Neural cell (in vitro differentiated cells): ENCODE results near the gene PAK4. TPM values are rescaled to one million over a fixed set of nuclear protein-coding genes. Genes with fewer than 3 reads are reported as not detected.

ENCODE experiments used
- H2AFZ ChIP-seq: fragments of 200-600, 300-800 bp; sonication (generic), shearing (Covaris generic); 2 replicates; pipeline ENCODE4 v1.6.0; 2014; ENCODE audit warnings: low read depth, mild to moderate bottlenecking, antibody characterized with exemption, low read length, moderate library complexity
- H3F3A ChIP-seq: fragments of 200-600 bp; shearing (Covaris generic); 2 replicates; pipeline ENCODE4 v1.6.1; 2016; ENCODE audit warnings: mild to moderate bottlenecking, moderate library complexity, mixed read lengths, antibody characterized with exemption, low read length; ENCODE audit not compliant: insufficient read depth, poor library complexity, severe bottlenecking
- H3K27ac ChIP-seq: fragments of 200-600, 300-800 bp; sonication (generic), shearing (Covaris generic); 2 replicates; pipeline ENCODE4 v1.5.1; 2014; ENCODE audit warnings: mild to moderate bottlenecking, low read length, moderate library complexity
- H3K27me3 ChIP-seq: fragments of 300-800, 200-600 bp; sonication (generic), shearing (Covaris generic); 2 replicates; pipeline ENCODE4 v1.6.0; 2014; ENCODE audit warnings: mild to moderate bottlenecking, low read depth, low read length, moderate library complexity; ENCODE audit not compliant: insufficient read depth
- H3K36me3 ChIP-seq: fragments of 300-800, 200-600 bp; sonication (generic), shearing (Covaris generic); 2 replicates; pipeline ENCODE4 v1.5.1; 2014; ENCODE audit warnings: mild to moderate bottlenecking, antibody characterized with exemption, low read length, moderate library complexity; ENCODE audit not compliant: insufficient read depth
- H3K4me2 ChIP-seq: fragments of 300-800, 200-600 bp; sonication (generic), shearing (Covaris generic); 2 replicates; pipeline ENCODE4 v1.6.0; 2014; ENCODE audit warnings: mild to moderate bottlenecking, low read length
- H3K4me3 ChIP-seq: fragments of 300-800, 200-600 bp; sonication (generic), shearing (Covaris generic); 2 replicates; pipeline ENCODE4 v1.5.1; 2014; ENCODE audit warnings: mild to moderate bottlenecking, low read length, moderate library complexity
- H3K79me2 ChIP-seq: fragments of 200-600 bp; shearing (Covaris generic); replicated peaks from 2 replicates; pipeline ENCODE4 v1.6.0; 2014; ENCODE audit warnings: mild to moderate bottlenecking, low read length, moderate library complexity; ENCODE audit not compliant: insufficient read depth
- H3K9ac ChIP-seq: fragments of 300-800, 200-600 bp; sonication (generic), shearing (Covaris generic); 2 replicates; pipeline ENCODE4 v1.6.1; 2016; ENCODE audit warnings: mild to moderate bottlenecking, low read length, mixed read lengths
- H3K9me2 ChIP-seq: fragments of 200-600 bp; shearing (Covaris generic); 2 replicates; pipeline ENCODE4 v1.6.1; 2016; ENCODE audit warnings: mild to moderate bottlenecking, low read length, mixed read lengths; ENCODE audit not compliant: insufficient read depth
- H3K9me3 ChIP-seq: fragments of 200-600, 300-800 bp; sonication (generic), shearing (Covaris generic); 2 replicates; pipeline ENCODE4 v1.6.1; 2016; ENCODE audit warnings: mild to moderate bottlenecking, mixed run types, low read length, moderate library complexity, mixed read lengths
- H4K20me1 ChIP-seq: fragments of 200-600 bp; shearing (Covaris generic); 2 replicates; pipeline ENCODE4 v1.6.1; 2016; ENCODE audit warnings: mild to moderate bottlenecking, mixed run types; ENCODE audit not compliant: insufficient read depth
- EP300 ChIP-seq: fragments of 450-650 bp; conservative IDR thresholded peaks from 2 replicates; pipeline ENCODE4 v1.6.1; 2014; ENCODE audit warnings: antibody characterized with exemption, mild to moderate bottlenecking, moderate library complexity; ENCODE audit not compliant: poor library complexity, severe bottlenecking
- EZH2 ChIP-seq: fragments of 200-600, 300-800 bp; shearing (Covaris generic), sonication (generic); IDR thresholded peaks from 2 replicates; pipeline ENCODE4 v1.6.1; 2014; ENCODE audit warnings: antibody characterized with exemption, low read length, borderline replicate concordance, mild to moderate bottlenecking; ENCODE audit not compliant: insufficient read depth, poor library complexity, severe bottlenecking
- MXI1 ChIP-seq: fragments of 450-650 bp; conservative IDR thresholded peaks from 2 replicates; pipeline ENCODE4 v1.6.1; 2014; ENCODE audit warnings: antibody characterized with exemption, mild to moderate bottlenecking; ENCODE audit not compliant: poor library complexity, severe bottlenecking
- POLR2AphosphoS5 ChIP-seq: IDR thresholded peaks from 2 replicates; pipeline ENCODE4 v1.6.1; 2012
- RAD21 ChIP-seq: fragments of 450-650 bp; conservative IDR thresholded peaks from 2 replicates; pipeline ENCODE4 v1.6.1; 2014; ENCODE audit warnings: antibody characterized with exemption, mild to moderate bottlenecking, moderate library complexity
- REST ChIP-seq: IDR thresholded peaks from 2 replicates; pipeline ENCODE4 v1.6.1; 2012; ENCODE audit warnings: borderline replicate concordance
- SMC3 ChIP-seq: fragments of 450-650 bp; conservative IDR thresholded peaks from 2 replicates; pipeline ENCODE4 v1.6.1; 2014; ENCODE audit warnings: antibody characterized with exemption, mild to moderate bottlenecking, moderate library complexity; ENCODE audit not compliant: poor library complexity
- TAF1 ChIP-seq: IDR thresholded peaks from 2 replicates; pipeline ENCODE4 v1.6.1; 2012; ENCODE audit warnings: low read depth
- polyA plus RNA-seq: library from polyadenylated mRNA; depleted of rRNA; stranded (reverse); fragments of >200 nt; gene quantifications from 2 replicates; pipeline ENCODE4 v1.2.3, GENCODE V29; 2014
- TF ChIP-seq, protein P1 (sequence below): fragments of 450-650 bp; IDR thresholded peaks from 2 replicates; pipeline ENCODE4 v1.5.1; 2014; ENCODE audit warnings: antibody characterized with exemption, mild to moderate bottlenecking, moderate library complexity; ENCODE audit not compliant: poor library complexity, severe bottlenecking

PAK4 gene
- polyA plus RNA-seq, 1 donor from 2014 or later, result 5.4 TPM

GRCh38 chr19:39133431-39134270 is 8.1 kb downstream of the PAK4 start:
- H3K9me3 ChIP-seq, result no peaks in the 10 kb centered on the region
- H3K9ac ChIP-seq, result no peak overlapping the region
- no peaks in the 10 kb centered on the region for H3F3A ChIP-seq
- no peak overlapping the region for H3K27ac ChIP-seq
- H3K27me3 ChIP-seq, result no peaks in the 10 kb centered on the region
- no peak overlapping the region for H3K4me2 ChIP-seq
- peaks cover 11% of the 10 kb centered on the region for H3K79me2 ChIP-seq
- TF ChIP-seq MXI1 (no peak), EZH2 (no peak)
- H3K4me3 ChIP-seq, result no peak overlapping the region
- no peaks in the 10 kb centered on the region for H3K9me2 ChIP-seq
- H4K20me1 ChIP-seq, result no peaks in the 10 kb centered on the region
- no peaks in the 10 kb centered on the region for H3K36me3 ChIP-seq
- no peak overlapping the region for H2AFZ ChIP-seq

GRCh38 chr19:39135701-39136100 is 10.1 kb downstream of the PAK4 start:
- H4K20me1 ChIP-seq, result no peaks in the 10 kb centered on the region

More at GRCh38 chr19:39135701-39136100, 10.1 kb downstream of the PAK4 start:
- no peaks in the 10 kb centered on the region for H3K9me2 ChIP-seq
- H2AFZ ChIP-seq, result no peak overlapping the region
- no peaks in the 10 kb centered on the region for H3K9me3 ChIP-seq
- no peak overlapping the region for H3K4me3 ChIP-seq
- H3K27me3 ChIP-seq, result no peaks in the 10 kb centered on the region
- TF ChIP-seq EZH2 (no peak), MXI1 (no peak), TAF1 (no peak), EP300 (no peak), REST (no peak), POLR2AphosphoS5 (no peak), RAD21 (no peak), SMC3 (no peak)
- TF ChIP-seq, protein P1, sequence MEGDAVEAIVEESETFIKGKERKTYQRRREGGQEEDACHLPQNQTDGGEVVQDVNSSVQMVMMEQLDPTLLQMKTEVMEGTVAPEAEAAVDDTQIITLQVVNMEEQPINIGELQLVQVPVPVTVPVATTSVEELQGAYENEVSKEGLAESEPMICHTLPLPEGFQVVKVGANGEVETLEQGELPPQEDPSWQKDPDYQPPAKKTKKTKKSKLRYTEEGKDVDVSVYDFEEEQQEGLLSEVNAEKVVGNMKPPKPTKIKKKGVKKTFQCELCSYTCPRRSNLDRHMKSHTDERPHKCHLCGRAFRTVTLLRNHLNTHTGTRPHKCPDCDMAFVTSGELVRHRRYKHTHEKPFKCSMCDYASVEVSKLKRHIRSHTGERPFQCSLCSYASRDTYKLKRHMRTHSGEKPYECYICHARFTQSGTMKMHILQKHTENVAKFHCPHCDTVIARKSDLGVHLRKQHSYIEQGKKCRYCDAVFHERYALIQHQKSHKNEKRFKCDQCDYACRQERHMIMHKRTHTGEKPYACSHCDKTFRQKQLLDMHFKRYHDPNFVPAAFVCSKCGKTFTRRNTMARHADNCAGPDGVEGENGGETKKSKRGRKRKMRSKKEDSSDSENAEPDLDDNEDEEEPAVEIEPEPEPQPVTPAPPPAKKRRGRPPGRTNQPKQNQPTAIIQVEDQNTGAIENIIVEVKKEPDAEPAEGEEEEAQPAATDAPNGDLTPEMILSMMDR, result no peak
- H3K79me2 ChIP-seq, result peaks cover 19% of the 10 kb centered on the region
- no peak overlapping the region for H3K9ac ChIP-seq
- H3F3A ChIP-seq, result no peaks in the 10 kb centered on the region
- no peaks in the 10 kb centered on the region for H3K36me3 ChIP-seq
- H3K4me2 ChIP-seq, result no peak overlapping the region
- H3K27ac ChIP-seq, result no peak overlapping the region
